Kidney tubule cell (primary cell): ENCODE measurements around the gene ZBTB7B.

ENCODE experiments used
- DNase-seq: peaks from one replicate; pipeline ENCODE4 v3.0.0-alpha.2; 2018; ENCODE audit warnings: low spot score

The ZBTB7B gene

DNA sequence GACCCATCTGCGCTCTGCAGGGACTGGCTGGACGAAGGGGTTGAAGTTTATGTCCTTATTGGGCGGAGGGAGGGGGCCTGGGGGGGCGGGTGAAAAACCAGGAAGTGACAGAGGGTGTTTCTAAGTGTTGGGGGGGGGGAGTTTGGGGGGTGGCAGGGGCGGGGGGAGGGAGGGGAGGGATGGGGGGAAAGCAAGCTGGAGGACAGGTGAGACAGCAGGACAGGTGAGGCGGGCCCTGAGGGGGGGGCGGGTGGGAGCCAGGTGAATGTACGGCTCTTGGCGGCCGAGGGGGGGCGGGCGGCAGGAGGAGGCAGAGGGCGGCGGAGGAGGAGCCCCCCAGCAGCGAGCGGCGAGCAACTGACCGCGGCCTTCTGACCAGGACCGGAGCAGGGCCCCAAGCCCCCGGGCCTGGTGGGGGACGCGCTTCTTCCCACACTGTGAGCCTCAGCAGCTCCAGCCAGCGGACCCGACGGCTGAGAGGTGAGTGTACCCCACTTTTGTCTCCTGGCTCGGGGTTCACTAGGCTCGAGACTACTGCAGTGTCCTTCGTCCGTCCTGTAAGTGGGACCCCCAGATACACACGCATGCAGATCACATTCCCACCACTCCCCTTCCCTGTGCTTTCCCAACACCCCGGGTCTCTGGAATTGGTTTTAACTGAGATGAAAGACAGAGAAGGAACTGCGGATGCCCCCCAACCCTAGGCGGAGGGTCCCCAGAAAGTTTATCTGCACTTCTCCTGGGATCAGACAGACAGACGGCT, at the start of gene ZBTB7B:
ZBTB7B (plus strand) TSS at position 339 of the 763 bp plus-strand sequence. CDS start 11,859 bp downstream, outside the sequence.
- peak; percentile 53 for DNase-seq

- no peak for DNase-seq
Observed at GRCh38 chr1:154953611-154954038, 49.0 kb upstream of the ZBTB7B start.

GRCh38 chr1:154954541-154954940, 48.1 kb upstream of the ZBTB7B start:
- DNase-seq, result no peak

GRCh38 chr1:154955039-154955717, 47.4 kb upstream of the ZBTB7B start:
- DNase-seq, result peak; percentile 86

DNA sequence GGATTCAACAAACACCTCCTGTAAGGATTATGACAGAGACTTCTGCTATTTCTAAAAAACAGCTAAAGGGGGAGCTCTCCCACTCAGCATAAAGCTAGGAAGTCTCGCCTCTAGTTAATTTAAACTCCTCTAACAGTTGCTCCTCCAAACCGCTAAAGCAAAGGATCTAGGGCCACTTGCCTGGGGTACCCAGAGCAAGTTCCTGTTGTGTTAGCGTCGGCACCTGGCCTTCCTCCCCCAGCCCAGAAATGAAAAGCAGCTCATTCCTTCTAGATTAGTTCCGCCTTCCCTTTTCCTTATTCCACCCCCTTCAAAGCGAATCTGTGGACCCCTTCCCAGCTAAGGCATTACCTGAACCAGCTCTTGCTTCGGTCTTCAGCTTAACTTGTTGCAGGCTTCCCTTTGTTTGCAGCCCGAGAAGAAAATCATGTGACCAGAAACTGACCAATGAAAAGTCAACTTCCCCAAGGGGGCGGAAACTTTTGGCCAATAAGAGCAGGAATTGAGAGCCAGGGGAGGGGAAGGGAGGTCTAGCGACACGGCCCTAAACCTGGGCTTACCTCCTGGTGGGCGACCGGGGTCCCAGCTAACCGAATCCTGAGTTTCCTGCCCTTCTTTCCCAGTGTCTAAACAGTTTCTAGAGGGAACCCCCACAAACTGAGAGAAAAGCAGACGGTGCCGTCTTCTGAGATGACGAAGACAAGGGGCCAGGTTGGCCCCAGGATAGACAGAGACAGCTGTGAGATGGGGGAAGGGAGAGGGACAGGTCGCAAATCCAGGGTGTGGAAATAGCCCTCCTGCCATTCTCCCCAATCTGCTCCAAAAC, 46.7 kb upstream of the ZBTB7B start, which contains the start of gene PBXIP1:
PBXIP1 (minus strand) TSS at position 382 of the 826 bp plus-strand sequence. CDS start 2,378 bp downstream, outside the sequence.
- DNase-seq, result peak; percentile 90

GRCh38 chr1:154956544-154956941, 46.1 kb upstream of the ZBTB7B start:
- no peak for DNase-seq

DNA sequence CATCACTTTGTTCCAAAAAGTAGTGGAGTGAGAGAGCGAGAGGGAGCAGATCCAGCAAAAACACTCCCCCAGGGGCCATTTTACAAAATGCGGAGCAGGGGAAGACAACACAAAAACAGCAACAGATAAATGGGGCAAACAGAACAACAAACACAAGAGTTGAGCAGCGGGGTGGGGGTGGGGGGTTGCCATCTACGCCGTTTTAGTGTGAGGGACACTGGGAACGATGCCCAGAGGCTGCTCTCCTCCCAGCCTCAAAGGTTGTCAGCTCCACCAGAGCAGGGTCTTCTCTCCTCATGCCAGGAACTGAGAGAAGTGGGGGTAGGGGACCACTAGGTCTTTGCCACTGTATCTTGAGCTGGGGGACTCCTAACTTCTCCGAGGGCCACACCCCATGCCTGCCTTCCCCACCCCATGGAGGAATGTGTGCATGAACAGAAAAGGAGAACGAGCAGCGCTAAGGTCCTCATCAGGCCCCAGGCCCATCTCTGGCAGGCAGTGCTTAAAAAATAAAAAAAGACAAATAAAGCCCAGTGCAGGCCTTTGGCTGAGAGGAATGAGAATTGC, 45.4 kb upstream of the ZBTB7B start:
- DNase-seq, result no peak

DNA sequence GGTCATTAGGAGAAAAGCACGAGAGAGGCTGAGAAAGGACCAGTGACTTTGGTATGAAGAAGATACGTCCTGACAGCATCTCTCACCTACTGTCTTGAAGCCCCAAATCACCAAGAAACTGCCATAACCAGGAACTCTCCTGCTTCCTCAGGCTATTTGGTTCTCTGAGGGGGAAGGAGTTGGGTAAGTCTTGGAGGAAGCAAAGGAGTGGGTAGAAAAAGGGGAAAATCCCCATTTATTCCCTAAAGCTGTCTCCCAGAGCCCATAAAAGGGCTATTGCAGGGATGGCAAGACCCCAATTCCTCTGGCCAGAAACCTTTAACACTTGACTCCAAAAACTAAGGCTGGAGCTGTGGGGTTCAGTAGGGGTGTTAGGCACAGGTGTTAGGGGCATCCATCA, 44.6 kb upstream of the ZBTB7B start:
- DNase-seq, result no peak

DNA sequence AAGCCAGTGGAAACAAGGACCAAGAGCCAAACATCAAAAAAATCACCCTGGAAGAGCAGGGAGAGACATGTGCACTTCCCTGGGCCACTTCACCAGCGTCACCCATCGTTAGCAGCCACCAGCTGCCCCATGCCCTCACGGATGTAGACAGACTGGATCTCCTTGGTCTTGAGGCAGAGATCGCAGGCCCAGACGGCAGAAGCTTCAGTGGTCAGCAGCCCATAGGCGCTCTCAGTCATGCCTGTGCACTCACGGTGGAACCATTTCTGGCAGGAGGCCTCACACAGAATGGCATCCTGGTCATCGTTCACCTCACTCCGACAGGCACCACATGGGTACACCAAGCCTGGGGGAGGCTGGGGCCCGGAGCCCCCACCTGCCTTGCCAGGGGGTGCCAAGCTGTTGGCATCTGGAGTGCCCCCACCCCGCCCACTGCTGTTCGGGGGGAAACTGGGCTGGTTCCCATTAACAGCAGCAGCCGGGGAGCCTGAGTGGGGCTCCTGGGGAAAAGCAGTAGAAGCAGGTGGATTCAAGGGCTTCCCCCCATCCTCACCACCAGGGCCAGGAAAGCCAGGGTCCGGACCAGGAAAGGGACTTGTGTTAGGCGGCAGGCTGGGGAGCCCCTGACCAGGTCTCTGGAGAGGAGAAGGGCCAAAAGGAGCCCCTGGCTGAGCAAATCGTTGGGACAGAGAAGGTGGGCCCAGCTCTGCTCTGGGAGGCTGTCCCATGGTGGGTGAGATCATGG, 43.7 kb upstream of the ZBTB7B start:
- no peak for DNase-seq

- DNase-seq, result no peak
Observed at GRCh38 chr1:154959426-154959780, 43.2 kb upstream of the ZBTB7B start.

- DNase-seq, result no peak
Observed at GRCh38 chr1:154960446-154961136, 42.0 kb upstream of the ZBTB7B start.

DNA sequence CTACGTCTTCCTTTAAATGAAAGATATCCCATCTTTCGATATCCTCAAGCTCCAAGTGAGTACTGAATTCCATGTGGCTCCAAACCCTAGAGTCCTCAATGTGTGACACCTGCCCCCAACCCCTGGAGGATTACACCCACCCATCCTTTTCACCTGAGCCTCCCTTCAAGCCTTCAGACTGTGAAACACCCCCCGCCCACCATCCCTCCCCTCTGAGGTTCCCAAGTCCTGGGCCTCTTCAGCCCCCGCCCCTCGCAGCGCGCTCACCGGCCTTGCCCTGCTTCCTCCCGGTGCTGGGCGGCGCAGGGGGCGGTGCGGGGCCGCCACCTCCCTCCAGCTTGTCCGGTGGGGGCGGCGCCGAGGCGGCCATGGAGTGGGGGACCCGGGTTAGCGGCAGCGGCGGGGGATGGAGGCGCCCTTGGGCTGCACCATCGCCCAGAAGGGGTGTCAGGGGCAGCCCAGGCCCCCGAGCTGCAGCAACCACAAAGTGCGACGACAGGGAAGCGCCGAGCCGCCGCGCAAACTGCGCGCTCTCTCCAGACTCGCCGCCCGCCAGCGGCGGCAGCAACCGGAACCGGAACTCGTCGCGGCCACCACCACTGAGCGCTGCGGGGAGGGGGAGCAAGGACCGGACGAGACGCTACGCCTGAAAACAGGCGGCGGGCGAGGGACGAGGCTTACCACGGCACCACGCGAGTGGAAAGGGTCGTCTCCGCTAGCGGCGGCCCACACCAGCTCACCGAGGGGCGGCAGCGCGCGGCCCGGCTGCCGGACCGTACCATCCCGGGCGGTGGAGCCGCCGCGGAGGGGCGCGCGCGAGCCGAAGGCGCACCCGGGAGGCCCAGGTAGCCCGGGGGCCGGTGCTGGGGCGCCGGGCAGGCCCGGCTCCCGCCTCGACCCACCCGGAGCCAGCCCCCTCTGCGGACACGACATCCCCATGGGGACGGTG, 41.1 kb upstream of the ZBTB7B start, which contains the start of gene PYGO2:
PYGO2 (minus strand) TSS at position 576 of the 949 bp plus-strand sequence; CDS start at position 370, 206 bp downstream.
- peak; percentile 79 for DNase-seq

DNA sequence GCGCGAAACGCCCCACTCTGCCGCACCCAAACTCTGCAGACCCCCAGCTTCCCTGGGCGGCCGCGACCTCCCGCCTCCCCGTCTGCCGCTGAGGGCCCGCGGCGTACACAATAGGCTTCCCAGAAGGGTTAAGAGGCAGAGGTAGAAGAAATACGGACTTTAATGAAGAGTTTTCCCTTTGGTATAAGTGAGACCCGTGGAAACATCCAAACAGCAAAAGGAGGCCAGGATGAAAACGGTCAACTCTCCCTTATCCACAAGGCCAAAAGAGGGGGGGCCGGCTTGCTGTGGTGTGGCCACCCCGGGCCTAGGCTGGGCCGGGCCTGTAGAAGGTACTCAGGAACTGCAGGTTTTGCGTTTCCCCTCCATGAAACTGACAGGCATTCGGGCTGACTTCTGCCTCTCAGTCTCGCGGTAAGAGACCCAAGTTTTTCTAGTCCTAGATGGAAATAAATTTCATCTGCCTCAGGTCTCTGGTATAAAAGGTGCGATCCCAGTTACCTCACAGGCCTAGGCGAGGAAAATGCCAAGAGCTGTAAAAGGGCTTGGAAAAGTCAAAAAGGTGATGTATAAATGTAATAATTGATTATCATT, 40.3 kb upstream of the ZBTB7B start:
- peak; percentile 37 for DNase-seq

GRCh38 chr1:154962795-154963330, 39.7 kb upstream of the ZBTB7B start:
- no peak for DNase-seq

- no peak for DNase-seq
Observed at GRCh38 chr1:154963643-154964042, 39.0 kb upstream of the ZBTB7B start.

DNA sequence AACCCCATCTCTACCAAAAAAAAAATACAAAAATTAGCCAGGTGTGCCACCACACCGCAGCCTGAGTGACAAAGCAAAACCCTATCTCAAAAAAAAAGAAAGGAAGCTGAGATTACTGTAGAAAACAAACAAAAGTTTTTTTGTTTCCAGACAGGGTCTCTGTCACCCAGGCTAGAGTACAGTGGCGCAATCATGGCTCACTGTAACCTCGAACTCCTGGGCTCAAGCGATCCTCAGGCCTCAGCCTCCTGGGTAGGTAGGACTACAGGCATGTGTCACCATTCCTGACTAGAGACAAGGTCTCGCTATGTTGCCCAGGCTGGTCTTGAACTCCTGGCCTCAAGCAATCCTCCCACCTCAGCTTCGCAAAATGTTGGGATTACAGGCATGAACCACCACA, 38.2 kb upstream of the ZBTB7B start:
- DNase-seq, result no peak

DNA sequence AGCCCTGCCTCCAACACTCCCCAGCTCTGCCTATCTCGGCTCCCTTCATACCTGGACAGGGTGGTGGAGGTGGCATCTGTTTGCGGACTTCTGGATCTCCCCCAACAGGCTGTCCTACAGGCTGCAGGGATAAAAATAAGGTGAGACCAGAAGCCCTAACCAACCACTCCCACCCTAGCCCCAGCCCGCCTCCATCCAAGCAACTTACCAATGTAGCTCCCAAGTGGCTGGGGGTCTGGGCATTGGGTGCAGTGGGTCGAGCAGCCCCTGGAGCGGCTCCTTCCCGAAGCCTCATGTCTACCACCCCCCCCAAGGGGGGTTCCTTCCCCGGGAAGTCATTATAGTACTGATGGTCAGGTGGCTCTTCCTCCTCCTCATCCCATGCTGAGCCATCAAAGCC, 36.5 kb upstream of the ZBTB7B start:
- no peak for DNase-seq

GRCh38 chr1:154967331-154967950, 35.2 kb upstream of the ZBTB7B start:
- DNase-seq, result no peak
